ENCODE results near the gene EYA2.

EYA2 gene

GRCh38 chr20:46895906-46896242, 1.2 kb downstream of the EYA2 start:
- DNase-seq (ENCODE audit: extremely low read depth, low read depth): no peak
- TF ChIP-seq, protein P1, sequence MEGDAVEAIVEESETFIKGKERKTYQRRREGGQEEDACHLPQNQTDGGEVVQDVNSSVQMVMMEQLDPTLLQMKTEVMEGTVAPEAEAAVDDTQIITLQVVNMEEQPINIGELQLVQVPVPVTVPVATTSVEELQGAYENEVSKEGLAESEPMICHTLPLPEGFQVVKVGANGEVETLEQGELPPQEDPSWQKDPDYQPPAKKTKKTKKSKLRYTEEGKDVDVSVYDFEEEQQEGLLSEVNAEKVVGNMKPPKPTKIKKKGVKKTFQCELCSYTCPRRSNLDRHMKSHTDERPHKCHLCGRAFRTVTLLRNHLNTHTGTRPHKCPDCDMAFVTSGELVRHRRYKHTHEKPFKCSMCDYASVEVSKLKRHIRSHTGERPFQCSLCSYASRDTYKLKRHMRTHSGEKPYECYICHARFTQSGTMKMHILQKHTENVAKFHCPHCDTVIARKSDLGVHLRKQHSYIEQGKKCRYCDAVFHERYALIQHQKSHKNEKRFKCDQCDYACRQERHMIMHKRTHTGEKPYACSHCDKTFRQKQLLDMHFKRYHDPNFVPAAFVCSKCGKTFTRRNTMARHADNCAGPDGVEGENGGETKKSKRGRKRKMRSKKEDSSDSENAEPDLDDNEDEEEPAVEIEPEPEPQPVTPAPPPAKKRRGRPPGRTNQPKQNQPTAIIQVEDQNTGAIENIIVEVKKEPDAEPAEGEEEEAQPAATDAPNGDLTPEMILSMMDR (IDR thresholded peaks at IDR 0.05; ENCODE audit: low read depth, low read length): no peak

- DNase-seq (ENCODE audit: extremely low read depth, low read depth): no peak
- TF ChIP-seq, protein P1 (IDR thresholded peaks at IDR 0.05; ENCODE audit: low read depth, low read length): no peak
Measured at GRCh38 chr20:46897328-46897880, 2.8 kb downstream of the EYA2 start.

DNA sequence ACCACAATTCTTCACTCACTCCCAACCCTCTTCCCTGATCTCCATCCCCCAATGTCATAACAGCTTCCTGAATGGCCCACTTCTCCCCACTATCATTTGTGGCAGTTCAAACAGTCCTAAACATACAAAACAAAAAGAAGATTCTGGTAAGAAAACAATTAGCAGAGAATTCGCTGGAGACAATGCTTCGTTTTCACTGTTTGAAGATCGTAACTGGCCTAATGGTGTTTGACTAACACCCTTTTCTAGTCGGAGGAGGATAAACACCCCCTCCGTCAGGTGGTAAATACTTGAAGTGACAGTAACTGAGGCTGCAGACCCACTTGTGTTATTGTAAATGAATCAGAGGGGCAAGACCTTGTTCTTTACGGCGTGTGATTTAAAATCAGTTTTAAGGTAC, 3.8 kb downstream of the EYA2 start:
- DNase-seq (ENCODE audit: extremely low read depth, low read depth): no peak
- TF ChIP-seq, protein P1 (IDR thresholded peaks at IDR 0.05; ENCODE audit: low read depth, low read length): no peak

DNA sequence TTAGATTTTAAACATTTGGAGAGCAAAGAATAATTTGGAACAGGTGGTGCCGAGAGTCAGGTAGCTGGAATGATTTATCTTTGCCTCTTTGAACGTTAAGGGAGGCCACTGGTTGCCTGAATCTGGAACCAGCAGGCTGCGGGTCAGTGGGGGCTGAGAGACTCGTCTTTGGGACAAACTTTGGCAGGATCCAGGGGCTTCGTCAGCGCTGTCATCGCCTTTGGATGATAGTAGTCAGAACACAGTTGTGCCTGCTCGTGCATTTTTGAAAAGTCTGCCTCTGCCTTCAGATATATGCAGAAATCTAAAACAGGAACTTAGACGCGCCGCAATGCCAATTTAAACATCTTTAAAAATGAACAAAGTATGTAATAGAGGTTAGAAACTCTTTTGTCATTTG, 5.0 kb downstream of the EYA2 start:
- DNase-seq (ENCODE audit: extremely low read depth, low read depth): no peak
- TF ChIP-seq, protein P1 (IDR thresholded peaks at IDR 0.05; ENCODE audit: low read depth, low read length): no peak

DNA sequence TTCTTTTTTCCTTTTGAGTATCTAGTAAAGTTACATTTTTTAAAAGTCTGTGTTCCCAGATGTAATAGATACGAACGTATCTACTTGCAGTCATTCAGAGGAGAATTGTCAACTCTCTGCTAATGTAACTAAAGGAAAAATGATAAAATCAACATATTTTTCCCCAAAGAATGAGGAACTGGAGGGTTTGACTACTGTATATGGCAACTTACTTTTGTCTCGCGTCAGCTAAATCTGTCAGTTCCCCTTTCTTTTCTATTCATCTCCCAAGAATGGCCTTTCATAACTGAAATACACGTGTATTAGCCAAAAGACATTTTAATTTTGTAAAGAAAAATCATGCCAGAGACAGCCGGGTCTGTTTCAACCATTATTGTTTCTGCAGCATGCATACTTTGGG, 5.4 kb downstream of the EYA2 start:
- no peak for DNase-seq (ENCODE audit: extremely low read depth, low read depth)
- TF ChIP-seq, protein P1 (IDR thresholded peaks at IDR 0.05; ENCODE audit: low read depth, low read length): no peak

DNA sequence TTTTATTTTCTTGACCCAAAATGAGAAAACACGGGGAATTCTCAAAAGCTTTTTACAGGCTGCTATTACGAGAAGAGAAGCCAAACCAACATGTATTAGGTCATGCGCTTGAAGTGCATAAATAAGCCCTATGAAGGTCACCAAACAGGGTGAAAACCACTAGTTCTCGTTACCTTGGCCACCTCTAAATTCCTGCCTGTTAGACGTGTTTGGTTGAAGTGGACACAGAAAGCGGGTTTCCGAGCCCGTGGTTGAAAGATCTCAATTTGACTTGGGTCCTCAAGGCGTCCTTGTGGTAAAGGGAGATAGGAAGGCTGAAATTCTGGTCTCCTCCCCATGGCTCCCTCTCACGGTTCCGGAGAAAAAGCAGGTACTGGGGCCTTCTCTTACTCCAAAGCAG, 6.2 kb downstream of the EYA2 start:
- TF ChIP-seq, protein P1 (IDR thresholded peaks at IDR 0.05; ENCODE audit: low read depth, low read length): no peak
- DNase-seq (ENCODE audit: extremely low read depth, low read depth): no peak

DNA sequence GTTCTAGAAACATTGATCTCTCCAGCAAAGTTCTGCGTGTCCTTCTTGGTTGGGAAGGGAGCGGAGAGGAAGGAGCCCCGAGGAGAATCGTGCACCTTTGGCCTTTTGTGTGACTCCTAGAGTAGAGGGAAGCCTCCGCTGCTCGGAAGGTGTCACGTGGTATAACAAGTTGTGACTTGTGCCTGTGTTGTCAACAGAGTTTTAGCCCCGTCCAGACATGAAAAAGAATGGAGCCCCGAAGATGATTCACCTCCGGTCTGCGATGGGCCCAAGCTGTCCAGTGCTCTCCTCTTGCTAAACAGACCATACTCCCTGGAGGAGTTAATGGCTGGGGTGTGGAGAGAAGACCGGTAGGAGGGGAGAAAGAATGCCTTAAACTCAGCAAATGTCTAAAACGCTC, 7.0 kb downstream of the EYA2 start:
- TF ChIP-seq, protein P1 (IDR thresholded peaks at IDR 0.05; ENCODE audit: low read depth, low read length): no peak
- no peak for DNase-seq (ENCODE audit: extremely low read depth, low read depth)

Data from AG09319 (cell line).